K562 (cell line): Measurements from ENCODE around the gene ANO9.

ENCODE experiments used
- CBX1 ChIP-seq: sonication (generic); IDR thresholded peaks from 2 replicates; pipeline ENCODE4 v1.6.1; 2016; ENCODE audit warnings: antibody characterized with exemption, low read depth, mild to moderate bottlenecking
- CBX8 ChIP-seq: fragments of 200-600 bp; sonication (generic); IDR thresholded peaks from 2 replicates; pipeline ENCODE4 v1.6.1; 2012; ENCODE audit warnings: borderline replicate concordance, mixed run types, low read depth, mild to moderate bottlenecking, moderate library complexity, mixed read lengths, low read length, control low read depth, inconsistent platforms; ENCODE audit not compliant: poor library complexity, severe bottlenecking; ENCODE audit errors: extremely low read depth
- CREB1 ChIP-seq, 2 experiments: sonication (generic) in 1 of 2; formaldehyde crosslinking in 1 of 2; IDR thresholded peaks; 2 replicates each; pipeline versions ENCODE4 v1.6.1 to v1.8.0; 2012 to 2022; ENCODE audit warnings: inconsistent platforms in 1 of 2, mild to moderate bottlenecking in 1 of 2, missing genetic modification reagents in 1 of 2, moderate library complexity in 1 of 2
- ELK3 ChIP-seq: fragments of 450-650 bp; formaldehyde crosslinking; IDR thresholded peaks from 2 replicates; pipeline ENCODE4 v1.4.0; 2020; ENCODE audit warnings: mild to moderate bottlenecking
- HIVEP1 ChIP-seq: fragments of 250-450 bp; sonication (Bioruptor Pico); IDR thresholded peaks from 2 replicates; pipeline ENCODE4 v1.4.0; 2020; ENCODE audit warnings: mild to moderate bottlenecking
- KLF6 ChIP-seq: fragments of 250-450 bp; sonication (Bioruptor Pico); IDR thresholded peaks from 2 replicates; pipeline ENCODE4 v1.4.0; 2020; ENCODE audit warnings: mild to moderate bottlenecking, moderate library complexity, borderline replicate concordance
- MXI1 ChIP-seq: IDR thresholded peaks from 2 replicates; pipeline ENCODE4 v1.6.1; 2011; ENCODE audit warnings: low read depth, mild to moderate bottlenecking, improper control_type of control experiment, low read length
- POLR2AphosphoS5 ChIP-seq: IDR thresholded peaks from 2 replicates; pipeline ENCODE4 v1.6.1; 2011; ENCODE audit warnings: mild to moderate bottlenecking, low read depth, low read length, moderate library complexity; ENCODE audit not compliant: control insufficient read depth, insufficient read depth
- RNF2 ChIP-seq: sonication (generic); IDR thresholded peaks from 2 replicates; pipeline ENCODE4 v1.6.1; 2016

GRCh38 chr11:405954-406795, 35.6 kb downstream of the ANO9 start:
- TF ChIP-seq CREB1 (IDR thresholded peaks at IDR 0.05) (no peak), CREB1 (CRISPR knock-in tag; IDR thresholded peaks at IDR 0.05) (no peak), ELK3 (no peak), MXI1 (no peak), CBX1 (no peak), POLR2AphosphoS5 (no peak), HIVEP1 (CRISPR knock-in tag) (no peak), RNF2 (no peak), CBX8 (no peak), KLF6 (CRISPR knock-in tag) (no peak)
